Measurements from ENCODE around the gene RBPMS2.
"Not testable (repeated sequence)": the region's sequence is repeated elsewhere in the genome, so short reads cannot be mapped to it uniquely, and the experiment has no call there.

The RBPMS2 gene

GRCh38 chr15:64754663-64755426, 20.5 kb downstream of the RBPMS2 start:
- DNase-seq (ENCODE audit: low spot score), result no peak

- no peak for DNase-seq (ENCODE audit: low spot score)
Observed at GRCh38 chr15:64753480-64754185, 21.8 kb downstream of the RBPMS2 start.

GRCh38 chr15:64751464-64751863, 23.9 kb downstream of the RBPMS2 start:
- DNase-seq (ENCODE audit: low spot score), result no peak

GRCh38 chr15:64749999-64750657, 25.3 kb downstream of the RBPMS2 start:
- no peak for DNase-seq (ENCODE audit: low spot score)

GRCh38 chr15:64749167-64749566, 26.2 kb downstream of the RBPMS2 start:
- DNase-seq (ENCODE audit: low spot score), result no peak

GRCh38 chr15:64748251-64748650, 27.1 kb downstream of the RBPMS2 start:
- no peak for DNase-seq (ENCODE audit: low spot score)

GRCh38 chr15:64747578-64747977, 27.8 kb downstream of the RBPMS2 start:
- no peak for DNase-seq (ENCODE audit: low spot score)

- no peak for DNase-seq (ENCODE audit: low spot score)
Observed at GRCh38 chr15:64746921-64747320, 28.5 kb downstream of the RBPMS2 start.

- no peak for DNase-seq (ENCODE audit: low spot score)
Observed at GRCh38 chr15:64746356-64746755, 29.0 kb downstream of the RBPMS2 start.

- DNase-seq (ENCODE audit: low spot score), result no peak
Observed at GRCh38 chr15:64743691-64744090, 31.7 kb downstream of the RBPMS2 start.

- no peak for DNase-seq (ENCODE audit: low spot score)
Observed at GRCh38 chr15:64742921-64743320, 32.5 kb downstream of the RBPMS2 start.

GRCh38 chr15:64742385-64742784, 33.0 kb downstream of the RBPMS2 start:
- DNase-seq (ENCODE audit: low spot score), result no peak

GRCh38 chr15:64741708-64742107, 33.7 kb downstream of the RBPMS2 start:
- DNase-seq (ENCODE audit: low spot score), result not testable (repeated sequence)

GRCh38 chr15:64740311-64741170, 34.8 kb downstream of the RBPMS2 start:
- no peak for DNase-seq (ENCODE audit: low spot score)

GRCh38 chr15:64739577-64740143, 35.7 kb downstream of the RBPMS2 start:
- no peak for DNase-seq (ENCODE audit: low spot score)

- no peak for DNase-seq (ENCODE audit: low spot score)
Observed at GRCh38 chr15:64739156-64739555, 36.2 kb downstream of the RBPMS2 start.

GRCh38 chr15:64738226-64739095, 36.9 kb downstream of the RBPMS2 start:
- no peak for DNase-seq (ENCODE audit: low spot score)

GRCh38 chr15:64732156-64732860, 43.1 kb downstream of the RBPMS2 start:
- DNase-seq (ENCODE audit: low spot score), result no peak

GRCh38 chr15:64731805-64732151, 43.6 kb downstream of the RBPMS2 start:
- DNase-seq (ENCODE audit: low spot score), result no peak
